HepG2 (cell line): ENCODE data around the gene HAT1. TPM values are rescaled to one million over a fixed set of nuclear protein-coding genes. Genes with fewer than 3 reads are reported as not detected.

Source experiments
- ARNT ChIP-seq: fragments of 450-650 bp; IDR thresholded peaks from 2 replicates; pipeline ENCODE4 v1.6.1; 2017
- CBFB ChIP-seq: sonication (generic); formaldehyde crosslinking; IDR thresholded peaks from 2 replicates; pipeline ENCODE4 v1.4.0; 2020; ENCODE audit warnings: missing genetic modification reagents
- GTF3A ChIP-seq: sonication (generic); formaldehyde crosslinking; conservative IDR thresholded peaks from 2 replicates; pipeline ENCODE4 v1.4.0; 2020; ENCODE audit warnings: mild to moderate bottlenecking, missing genetic modification reagents
- NR2F1 ChIP-seq, 2 experiments: fragments of 450-650 bp in 1 of 2; formaldehyde crosslinking in 1 of 2; IDR thresholded peaks; 2 replicates each; pipeline versions ENCODE4 v1.5.0 to v1.6.1; 2016 to 2020; ENCODE audit warnings: mild to moderate bottlenecking in 1 of 2, missing compliant biosample characterization in 1 of 2, missing genetic modification reagents in 1 of 2, moderate library complexity in 1 of 2
- NR3C1 ChIP-seq: sonication (generic); formaldehyde crosslinking; IDR thresholded peaks from 2 replicates; pipeline ENCODE4 v1.4.0; 2020; ENCODE audit warnings: missing genetic modification reagents
- PCBP2 ChIP-seq: fragments of 200-400 bp; formaldehyde crosslinking; optimal IDR thresholded peaks from 2 replicates; pipeline ENCODE3; 2018; ENCODE audit warnings: low read length, low read depth; ENCODE audit not compliant: poor library complexity, severe bottlenecking
- SMAD9 ChIP-seq: sonication (generic); formaldehyde crosslinking; IDR thresholded peaks from 2 replicates; pipeline ENCODE4 v1.5.1; 2020; ENCODE audit warnings: mild to moderate bottlenecking, missing genetic modification reagents
- TP53 ChIP-seq: sonication (generic); formaldehyde crosslinking; conservative IDR thresholded peaks from 2 replicates; pipeline ENCODE4 v1.4.0; 2020; ENCODE audit warnings: missing genetic modification reagents
- ZBTB7B ChIP-seq: sonication (generic); formaldehyde crosslinking; IDR thresholded peaks from 2 replicates; pipeline ENCODE4 v1.4.0; 2020; ENCODE audit warnings: missing genetic modification reagents
- ZNF333 ChIP-seq: sonication (generic); formaldehyde crosslinking; IDR thresholded peaks from 2 replicates; pipeline ENCODE4 v1.4.0; 2020; ENCODE audit warnings: mild to moderate bottlenecking, missing genetic modification reagents, borderline replicate concordance
- ZNF619 ChIP-seq: sonication (generic); formaldehyde crosslinking; IDR thresholded peaks from 2 replicates; pipeline ENCODE4 v1.4.0; 2020; ENCODE audit warnings: mild to moderate bottlenecking, missing genetic modification reagents
- polyA plus RNA-seq, 8 experiments: library from polyadenylated mRNA; depleted of rRNA in 3 of 8; stranded (reverse) in 7 of 8; unstranded in 1 of 8; fragments of >200 nt; fragmentation: Illumina TruSeq in 4 of 8; extraction: Trizol in 4 of 8; gene quantifications; 2 replicates each; pipeline versions ENCODE4 v1.2.1 to v1.2.3, GENCODE V29; 2011 to 2016; ENCODE audit warnings: low read depth in 4 of 8, missing spikeins in 1 of 8, mixed read lengths in 1 of 8; ENCODE audit not compliant: insufficient read depth in 1 of 8
- total RNA-seq, 5 experiments: library from RNA; depleted of rRNA; stranded (reverse); fragments of >200 nt; fragmentation: Illumina TruSeq; extraction: Trizol; gene quantifications; 2 replicates each; pipeline ENCODE4 v1.2.3, GENCODE V29; 2016; ENCODE audit warnings: low read depth in 1 of 5
- TF ChIP-seq, protein P1 (sequence below): sonication (generic); formaldehyde crosslinking; IDR thresholded peaks from 2 replicates; pipeline ENCODE4 v1.8.1; 2023; ENCODE audit warnings: missing genetic modification reagents, mild to moderate bottlenecking, borderline replicate concordance
- TF ChIP-seq, protein P2 (sequence below), 2 experiments: sonication (generic) in 1 of 2; formaldehyde crosslinking in 1 of 2; IDR thresholded peaks; 2 replicates each; pipeline versions ENCODE4 v1.6.1 to v1.9.0; 2014 to 2022; ENCODE audit warnings: antibody characterized with exemption in 1 of 2, borderline replicate concordance in 1 of 2, inconsistent platforms in 1 of 2, low read depth in 1 of 2, missing genetic modification reagents in 1 of 2
- TF ChIP-seq, protein P3 (sequence below): sonication (generic); formaldehyde crosslinking; IDR thresholded peaks from 2 replicates; pipeline ENCODE4 v1.4.0; 2020; ENCODE audit warnings: mild to moderate bottlenecking, missing genetic modification reagents
- TF ChIP-seq, protein P4 (sequence below): sonication (generic); formaldehyde crosslinking; IDR thresholded peaks from 2 replicates; pipeline ENCODE4 v1.4.0; 2020; ENCODE audit warnings: mild to moderate bottlenecking, low read depth, missing genetic modification reagents

Gene HAT1
- total and polyA plus RNA-seq, 2 of the 13 experiments (the other 11 are each of a cell fraction or from before 2014, with no cell fraction given) = 45.4 to 119 TPM

DNA sequence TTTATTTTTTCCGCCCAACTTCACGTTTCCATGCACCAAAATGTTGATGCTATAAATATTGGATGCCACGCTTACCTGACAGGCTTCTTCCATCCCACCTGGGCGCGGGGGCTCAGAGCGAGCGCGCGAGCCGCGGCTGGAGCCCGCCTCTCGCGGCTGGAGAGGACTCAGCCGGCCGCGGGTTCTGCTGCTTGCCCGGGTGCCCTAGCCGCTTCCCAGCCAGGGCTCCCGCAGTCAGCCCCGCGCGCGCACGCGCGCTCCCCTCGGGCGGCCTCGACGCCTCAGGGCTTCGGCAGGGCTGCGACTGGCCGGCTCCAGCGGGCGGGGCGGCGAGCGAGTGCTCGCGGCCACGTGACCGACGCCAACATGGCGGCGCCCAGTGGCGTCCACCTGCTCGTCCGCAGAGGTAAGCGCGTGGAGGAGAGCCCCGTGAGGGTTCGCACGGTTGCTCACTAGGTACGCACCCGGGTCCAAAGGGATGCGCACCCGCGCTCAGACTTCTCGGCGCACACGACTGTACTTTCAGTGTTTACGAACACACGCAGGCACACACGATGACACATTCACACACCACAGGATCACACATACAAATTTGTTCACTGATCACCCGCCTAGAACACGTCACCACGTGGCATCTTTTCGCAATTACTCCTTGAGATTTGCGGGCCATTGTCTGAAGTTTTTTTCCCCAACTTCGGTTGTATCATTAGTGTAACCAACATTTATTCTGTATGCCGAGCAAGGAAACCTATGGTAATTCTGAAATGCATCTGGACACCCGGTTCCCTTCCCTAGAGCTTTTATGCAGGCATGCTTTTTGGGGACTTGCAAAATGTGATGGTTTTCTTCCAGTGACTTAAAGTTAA is 77.6 kb downstream of the HAT1 start, which contains the start of gene METAP1D (continued):
- TF ChIP-seq, protein P1, sequence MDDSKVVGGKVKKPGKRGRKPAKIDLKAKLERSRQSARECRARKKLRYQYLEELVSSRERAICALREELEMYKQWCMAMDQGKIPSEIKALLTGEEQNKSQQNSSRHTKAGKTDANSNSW = peak; percentile 98; the same call in 1 of the 2 replicates
- no peak for TF ChIP-seq PCBP2
- TF ChIP-seq ZNF333 (CRISPR knock-in tag) = peak; percentile 99
- TF ChIP-seq NR2F1 (CRISPR knock-in tag; IDR thresholded peaks at IDR 0.05) = no peak
- TF ChIP-seq, protein P2, sequence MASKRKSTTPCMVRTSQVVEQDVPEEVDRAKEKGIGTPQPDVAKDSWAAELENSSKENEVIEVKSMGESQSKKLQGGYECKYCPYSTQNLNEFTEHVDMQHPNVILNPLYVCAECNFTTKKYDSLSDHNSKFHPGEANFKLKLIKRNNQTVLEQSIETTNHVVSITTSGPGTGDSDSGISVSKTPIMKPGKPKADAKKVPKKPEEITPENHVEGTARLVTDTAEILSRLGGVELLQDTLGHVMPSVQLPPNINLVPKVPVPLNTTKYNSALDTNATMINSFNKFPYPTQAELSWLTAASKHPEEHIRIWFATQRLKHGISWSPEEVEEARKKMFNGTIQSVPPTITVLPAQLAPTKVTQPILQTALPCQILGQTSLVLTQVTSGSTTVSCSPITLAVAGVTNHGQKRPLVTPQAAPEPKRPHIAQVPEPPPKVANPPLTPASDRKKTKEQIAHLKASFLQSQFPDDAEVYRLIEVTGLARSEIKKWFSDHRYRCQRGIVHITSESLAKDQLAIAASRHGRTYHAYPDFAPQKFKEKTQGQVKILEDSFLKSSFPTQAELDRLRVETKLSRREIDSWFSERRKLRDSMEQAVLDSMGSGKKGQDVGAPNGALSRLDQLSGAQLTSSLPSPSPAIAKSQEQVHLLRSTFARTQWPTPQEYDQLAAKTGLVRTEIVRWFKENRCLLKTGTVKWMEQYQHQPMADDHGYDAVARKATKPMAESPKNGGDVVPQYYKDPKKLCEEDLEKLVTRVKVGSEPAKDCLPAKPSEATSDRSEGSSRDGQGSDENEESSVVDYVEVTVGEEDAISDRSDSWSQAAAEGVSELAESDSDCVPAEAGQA (IDR thresholded peaks at IDR 0.05; ENCODE audit: low read depth) = peak; percentile 91
- TF ChIP-seq, protein P2 (CRISPR knock-in tag; IDR thresholded peaks at IDR 0.05; ENCODE audit: borderline replicate concordance) = peak; percentile 97; the same call in 1 of the 2 replicates
- TF ChIP-seq CBFB = peak; percentile 95
- peak; percentile 76 for TF ChIP-seq ZNF619
- TF ChIP-seq, protein P3, sequence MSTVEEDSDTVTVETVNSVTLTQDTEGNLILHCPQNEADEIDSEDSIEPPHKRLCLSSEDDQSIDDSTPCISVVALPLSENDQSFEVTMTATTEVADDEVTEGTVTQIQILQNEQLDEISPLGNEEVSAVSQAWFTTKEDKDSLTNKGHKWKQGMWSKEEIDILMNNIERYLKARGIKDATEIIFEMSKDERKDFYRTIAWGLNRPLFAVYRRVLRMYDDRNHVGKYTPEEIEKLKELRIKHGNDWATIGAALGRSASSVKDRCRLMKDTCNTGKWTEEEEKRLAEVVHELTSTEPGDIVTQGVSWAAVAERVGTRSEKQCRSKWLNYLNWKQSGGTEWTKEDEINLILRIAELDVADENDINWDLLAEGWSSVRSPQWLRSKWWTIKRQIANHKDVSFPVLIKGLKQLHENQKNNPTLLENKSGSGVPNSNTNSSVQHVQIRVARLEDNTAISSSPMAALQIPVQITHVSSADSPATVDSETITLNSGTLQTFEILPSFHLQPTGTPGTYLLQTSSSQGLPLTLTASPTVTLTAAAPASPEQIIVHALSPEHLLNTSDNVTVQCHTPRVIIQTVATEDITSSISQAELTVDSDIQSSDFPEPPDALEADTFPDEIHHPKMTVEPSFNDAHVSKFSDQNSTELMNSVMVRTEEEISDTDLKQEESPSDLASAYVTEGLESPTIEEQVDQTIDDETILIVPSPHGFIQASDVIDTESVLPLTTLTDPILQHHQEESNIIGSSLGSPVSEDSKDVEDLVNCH (CRISPR knock-in tag) = no peak
- peak; percentile 81; the same call in 1 of the 2 replicates for TF ChIP-seq TP53 (CRISPR knock-in tag)
- TF ChIP-seq, protein P4, sequence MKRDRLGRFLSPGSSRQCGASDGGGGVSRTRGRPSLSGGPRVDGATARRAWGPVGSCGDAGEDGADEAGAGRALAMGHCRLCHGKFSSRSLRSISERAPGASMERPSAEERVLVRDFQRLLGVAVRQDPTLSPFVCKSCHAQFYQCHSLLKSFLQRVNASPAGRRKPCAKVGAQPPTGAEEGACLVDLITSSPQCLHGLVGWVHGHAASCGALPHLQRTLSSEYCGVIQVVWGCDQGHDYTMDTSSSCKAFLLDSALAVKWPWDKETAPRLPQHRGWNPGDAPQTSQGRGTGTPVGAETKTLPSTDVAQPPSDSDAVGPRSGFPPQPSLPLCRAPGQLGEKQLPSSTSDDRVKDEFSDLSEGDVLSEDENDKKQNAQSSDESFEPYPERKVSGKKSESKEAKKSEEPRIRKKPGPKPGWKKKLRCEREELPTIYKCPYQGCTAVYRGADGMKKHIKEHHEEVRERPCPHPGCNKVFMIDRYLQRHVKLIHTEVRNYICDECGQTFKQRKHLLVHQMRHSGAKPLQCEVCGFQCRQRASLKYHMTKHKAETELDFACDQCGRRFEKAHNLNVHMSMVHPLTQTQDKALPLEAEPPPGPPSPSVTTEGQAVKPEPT (CRISPR knock-in tag) = peak; percentile 98
- TF ChIP-seq ZBTB7B (CRISPR knock-in tag) = peak; percentile 70; the same call in 1 of the 2 replicates
- TF ChIP-seq GTF3A (CRISPR knock-in tag) = peak; percentile 94
- no peak for TF ChIP-seq ARNT
- TF ChIP-seq NR3C1 = no peak
- TF ChIP-seq SMAD9 = no peak
